DND-41 (cell line): ENCODE data around the gene TRIM15.
"Not testable (repeated sequence)": the region's sequence is repeated elsewhere in the genome, so short reads cannot be mapped to it uniquely, and the experiment has no call there.

Experiments used
- ATAC-seq: fragments of 200-7000 bp; cut with Tn5 transposase; 3 replicates; pipeline ENCODE4 v1.9.1; 2021; ENCODE audit warnings: low read depth; ENCODE audit not compliant: insufficient read depth
- DNase-seq: peaks from one replicate; pipeline ENCODE4 v3.0.0-alpha.2; 2020
- H2AFZ ChIP-seq: 2 replicates; pipeline ENCODE4 v1.6.0; 2012; ENCODE audit warnings: low read depth, low read length
- H3K27ac ChIP-seq: 2 replicates; pipeline ENCODE4 v1.5.1; 2012; ENCODE audit warnings: low read length, inconsistent platforms
- H3K27me3 ChIP-seq: fragments of 200-600 bp; sonication (generic); 2 replicates; pipeline ENCODE4 v1.6.0; 2012; ENCODE audit warnings: low read length, mild to moderate bottlenecking, inconsistent platforms; ENCODE audit not compliant: insufficient read depth, poor library complexity
- H3K36me3 ChIP-seq: 2 replicates; pipeline ENCODE4 v1.5.1; 2012; ENCODE audit warnings: low read length, inconsistent platforms; ENCODE audit not compliant: insufficient read depth
- H3K4me1 ChIP-seq: 2 replicates; pipeline ENCODE4 v1.5.1; 2012; ENCODE audit warnings: mild to moderate bottlenecking, low read length; ENCODE audit not compliant: insufficient read depth
- H3K4me2 ChIP-seq: 2 replicates; pipeline ENCODE4 v1.6.0; 2012; ENCODE audit warnings: mild to moderate bottlenecking, moderate library complexity, low read length, inconsistent platforms; ENCODE audit not compliant: insufficient read depth
- H3K4me3 ChIP-seq, 2 experiments: fragments of 200-600 bp in 1 of 2; shearing (Covaris generic) in 1 of 2; 2 replicates each; pipeline ENCODE4 v1.5.1; 2012 to 2016; ENCODE audit warnings: inconsistent platforms in 2 of 2, low read length in 2 of 2, mild to moderate bottlenecking in 2 of 2, low read depth in 1 of 2, moderate library complexity in 1 of 2
- H3K79me2 ChIP-seq: 2 replicates; pipeline ENCODE4 v1.6.0; 2012; ENCODE audit warnings: low read length, inconsistent platforms; ENCODE audit not compliant: insufficient read depth
- H3K9ac ChIP-seq: 2 replicates; pipeline ENCODE4 v1.6.0; 2012; ENCODE audit warnings: low read depth, mild to moderate bottlenecking, inconsistent platforms, low read length, moderate library complexity
- H3K9me3 ChIP-seq: 2 replicates; pipeline ENCODE4 v1.5.1; 2012; ENCODE audit warnings: low read length, moderate library complexity, mild to moderate bottlenecking, inconsistent platforms; ENCODE audit not compliant: insufficient read depth, severe bottlenecking
- H4K20me1 ChIP-seq: 2 replicates; pipeline ENCODE4 v1.6.0; 2012; ENCODE audit warnings: low read length; ENCODE audit not compliant: insufficient read depth
- CTCF ChIP-seq: IDR thresholded peaks from 2 replicates; pipeline ENCODE4 v1.5.1; 2012; ENCODE audit warnings: borderline replicate concordance, low read length, moderate library complexity, mild to moderate bottlenecking; ENCODE audit not compliant: poor library complexity, severe bottlenecking; ENCODE audit errors: extremely low read depth
- EZH2 ChIP-seq: IDR thresholded peaks from 3 replicates; pipeline ENCODE4 v1.6.1; 2012; ENCODE audit warnings: borderline replicate concordance, low read depth, mild to moderate bottlenecking, moderate library complexity, low read length, inconsistent platforms; ENCODE audit not compliant: severe bottlenecking

The TRIM15 gene

GRCh38 chr6:30162265-30163089 is 869 bp upstream of the TRIM15 start:
- H3K36me3 ChIP-seq: no peaks in the 10 kb centered on the region

GRCh38 chr6:30163918-30164654 is 740 bp downstream of the TRIM15 start:
- H3K4me1 ChIP-seq: peaks cover 13% of the 10 kb centered on the region
- no peak overlapping the region for H3K9ac ChIP-seq
- no peak overlapping the region; the same call in 1 of the 2 replicates for H3K4me2 ChIP-seq
- H3K36me3 ChIP-seq: no peaks in the 10 kb centered on the region
- H3K27ac ChIP-seq: no peak overlapping the region
- peaks cover 26% of the 10 kb centered on the region for H3K27me3 ChIP-seq
- no peaks in the 10 kb centered on the region for H3K79me2 ChIP-seq
- DNase-seq (no peak), ATAC-seq (no peak)
- peaks cover 4% of the 10 kb centered on the region; the same call in 1 of the 2 replicates for H4K20me1 ChIP-seq
- no peaks in the 10 kb centered on the region for H3K9me3 ChIP-seq
- no peak overlapping the region for H3K4me3 ChIP-seq
- no peak overlapping the region for H2AFZ ChIP-seq
- TF ChIP-seq CTCF (no peak), EZH2 (no peak)

More at GRCh38 chr6:30162265-30163089, 869 bp upstream of the TRIM15 start:
- Histone ChIP-seq H4K20me1 (peaks cover 4% of the 10 kb centered on the region; the same call in 1 of the 2 replicates), H3K4me1 (peaks cover 13% of the 10 kb centered on the region), H2AFZ (no peak overlapping the region), H3K79me2 (no peaks in the 10 kb centered on the region), H3K27me3 (peaks cover 16% of the 10 kb centered on the region), H3K9me3 (no peaks in the 10 kb centered on the region), H3K27ac (no peak overlapping the region), H3K9ac (no peak overlapping the region), H3K4me3 (no peak overlapping the region), H3K4me2 (peak overlapping the region; percentile 48; the same call in 1 of the 2 replicates)
- no peak for TF ChIP-seq CTCF
- TF ChIP-seq EZH2: no peak
- DNase-seq (no peak), ATAC-seq (no peak)

DNA sequence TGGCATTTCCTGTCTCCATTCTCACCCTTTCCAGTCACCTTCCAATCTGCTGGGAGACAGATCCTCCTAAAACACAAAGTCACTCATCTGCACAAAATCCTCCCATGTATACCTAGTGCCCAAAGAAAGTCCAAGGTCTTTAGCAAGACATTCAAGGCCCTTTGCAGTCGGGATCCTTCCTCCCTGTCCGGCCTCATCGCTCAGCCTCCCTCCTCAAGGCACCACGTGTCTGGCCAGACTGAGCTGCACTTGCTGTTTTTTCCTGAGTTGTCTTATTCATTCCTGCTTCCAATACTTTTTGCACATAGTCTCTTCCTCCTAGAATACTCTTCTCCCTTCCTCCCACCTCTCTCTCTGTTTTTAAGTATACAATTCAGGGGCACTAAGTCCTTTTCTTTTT is 1.4 kb downstream of the TRIM15 start:
- H3K4me3 ChIP-seq: no peak overlapping the region
- no peak for TF ChIP-seq EZH2

DNA sequence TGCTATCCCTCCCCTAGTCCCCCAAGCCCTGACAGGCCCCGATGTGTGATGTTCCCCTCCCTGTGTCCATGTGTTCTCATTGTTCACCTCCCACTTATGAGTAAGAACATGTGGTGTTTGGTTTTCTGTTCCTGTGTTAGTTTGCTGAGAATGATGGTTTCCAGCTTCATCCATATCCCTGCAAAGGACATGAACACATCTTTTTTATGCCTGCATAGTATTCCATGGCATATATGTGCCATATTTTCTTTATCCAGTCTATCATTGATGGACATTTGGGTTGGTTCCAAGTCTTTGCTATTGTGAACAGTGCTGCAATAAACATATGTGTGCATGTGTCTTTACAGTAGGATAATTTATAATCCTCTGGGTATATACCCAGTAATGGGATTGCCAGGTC is 1.9 kb downstream of the TRIM15 start:
- DNase-seq, H3K9me3 ChIP-seq, H3K36me3 ChIP-seq, H2AFZ ChIP-seq, H4K20me1 ChIP-seq, H3K27ac ChIP-seq, ATAC-seq, H3K4me2 ChIP-seq, H3K4me3 ChIP-seq, H3K9ac ChIP-seq, H3K79me2 ChIP-seq: not testable (repeated sequence)
- H3K4me1 ChIP-seq: peaks cover 13% of the 10 kb centered on the region
- H3K27me3 ChIP-seq: peaks cover 22% of the 10 kb centered on the region

More for the DNA sequence above, 1.4 kb downstream of the TRIM15 start:
- Histone ChIP-seq H2AFZ (no peak overlapping the region), H3K9ac (no peak overlapping the region), H3K4me1 (peaks cover 13% of the 10 kb centered on the region), H3K4me2 (no peak overlapping the region), H3K9me3 (no peaks in the 10 kb centered on the region), H4K20me1 (peaks cover 4% of the 10 kb centered on the region; the same call in 1 of the 2 replicates), H3K79me2 (no peaks in the 10 kb centered on the region), H3K27ac (no peak overlapping the region), H3K36me3 (no peaks in the 10 kb centered on the region), H3K27me3 (peaks cover 22% of the 10 kb centered on the region)
- no peak for ATAC-seq
- DNase-seq: no peak
